H1 (cell line): ENCODE measurements around the gene SSRP1. TPM values are rescaled to one million over a fixed set of nuclear protein-coding genes. Genes with fewer than 3 reads are reported as not detected.

ENCODE experiments used
- ASH2L ChIP-seq: fragments of 200-600, 300-600 bp; sonication (generic); IDR thresholded peaks from one replicate; pipeline ENCODE4 v1.7.1; 2017; ENCODE audit warnings: low read length
- CHD7 ChIP-seq: fragments of 300-600 bp; sonication (generic); IDR thresholded peaks from 2 replicates; pipeline ENCODE4 v1.7.1; 2012; ENCODE audit warnings: low read length, moderate library complexity, mild to moderate bottlenecking, inconsistent platforms; ENCODE audit not compliant: insufficient replicate concordance
- EP300 ChIP-seq, 2 experiments: IDR thresholded peaks; 1 replicate in 1 of 2; 2 replicates in 1 of 2; pipeline ENCODE4 v1.6.1; 2011 to 2012; ENCODE audit warnings: low read depth in 2 of 2, low read length in 2 of 2, mild to moderate bottlenecking in 2 of 2, borderline replicate concordance in 1 of 2, inconsistent platforms in 1 of 2, moderate library complexity in 1 of 2
- KDM4A ChIP-seq: IDR thresholded peaks from one replicate; pipeline ENCODE4 v1.7.1; 2012; ENCODE audit warnings: low read depth, mild to moderate bottlenecking, moderate library complexity, low read length, inconsistent platforms; ENCODE audit not compliant: severe bottlenecking
- KDM5A ChIP-seq: fragments of 200-600 bp; IDR thresholded peaks from 2 replicates; pipeline ENCODE4 v1.7.1; 2012; ENCODE audit warnings: mild to moderate bottlenecking, low read length, inconsistent platforms, mixed read lengths
- NANOG ChIP-seq: IDR thresholded peaks from 2 replicates; pipeline ENCODE4 v1.6.1; 2011; ENCODE audit warnings: low read length, low read depth, mild to moderate bottlenecking, inconsistent platforms; ENCODE audit not compliant: insufficient read depth, poor library complexity, severe bottlenecking
- POLR2A ChIP-seq, 2 experiments: IDR thresholded peaks; 1 replicate in 1 of 2; 2 replicates in 1 of 2; pipeline ENCODE4 v1.6.1; 2011; ENCODE audit warnings: low read depth in 2 of 2, low read length in 2 of 2, mild to moderate bottlenecking in 2 of 2; ENCODE audit errors: control extremely low read depth in 1 of 2
- RXRA ChIP-seq: IDR thresholded peaks from 2 replicates; pipeline ENCODE4 v1.6.1; 2011; ENCODE audit warnings: low read depth, mild to moderate bottlenecking, low read length, moderate library complexity; ENCODE audit not compliant: insufficient read depth
- SIX5 ChIP-seq: IDR thresholded peaks from 2 replicates; pipeline ENCODE4 v1.6.1; 2011; ENCODE audit warnings: mild to moderate bottlenecking, low read depth, low read length
- polyA plus RNA-seq, 7 experiments: library from polyadenylated mRNA; depleted of rRNA in 3 of 7; stranded (reverse) in 5 of 7; unstranded in 2 of 7; fragments of >200 nt in 5 of 7; fragments of 200-250 nt in 2 of 7; gene quantifications; 1 replicate in 5 of 7; 2 replicates in 1 of 7; 4 replicates in 1 of 7; pipeline versions ENCODE4 v1.2.1 to v1.2.3, GENCODE V29; 2011 to 2013; ENCODE audit warnings: missing spikeins in 2 of 7, mixed read lengths in 2 of 7
- total RNA-seq: library from RNA; stranded (reverse); fragmentation: NEBNext Ultra II Directional; extraction: Animal tissue kit (Norgen Biotek cat#: 25700); gene quantifications from 2 replicates; pipeline ENCODE4 v1.2.1, GENCODE V29; 2021

The SSRP1 gene
- total and polyA plus RNA-seq, 2 of the 8 experiments (the other 6 are each of a cell fraction or from before 2014, with no cell fraction given), result 259 to 281 TPM

GRCh38 chr11:57324886-57325734 lies 10.6 kb downstream of the SSRP1 start, which contains the start of gene TNKS1BP1 (continued):
- TF ChIP-seq CHD7 (no peak), ASH2L (no peak), KDM5A (peak; percentile 17; the same call in 1 of the 2 replicates), RXRA (no peak), NANOG (peak; percentile 28), POLR2A (IDR thresholded peaks at IDR 0.05; ENCODE audit: control extremely low read depth in 1 of 2, low read depth in 2 of 2, low read length in 2 of 2) (peak; percentile 85 to 96), SIX5 (no peak), EP300 (IDR thresholded peaks at IDR 0.05; ENCODE audit: borderline replicate concordance in 1 of 2, low read depth in 2 of 2, low read length in 2 of 2) (no peak), KDM4A (no peak)
